Neural cell (in vitro differentiated cells): ENCODE data around the gene BMP3. TPM values are rescaled to one million over a fixed set of nuclear protein-coding genes. Genes with fewer than 3 reads are reported as not detected.

Experiments used
- H2AFZ ChIP-seq: fragments of 200-600, 300-800 bp; sonication (generic), shearing (Covaris generic); 2 replicates; pipeline ENCODE4 v1.6.0; 2014; ENCODE audit warnings: low read depth, mild to moderate bottlenecking, antibody characterized with exemption, low read length, moderate library complexity
- H3F3A ChIP-seq: fragments of 200-600 bp; shearing (Covaris generic); 2 replicates; pipeline ENCODE4 v1.6.1; 2016; ENCODE audit warnings: mild to moderate bottlenecking, moderate library complexity, mixed read lengths, antibody characterized with exemption, low read length; ENCODE audit not compliant: insufficient read depth, poor library complexity, severe bottlenecking
- H3K27ac ChIP-seq: fragments of 200-600, 300-800 bp; sonication (generic), shearing (Covaris generic); 2 replicates; pipeline ENCODE4 v1.5.1; 2014; ENCODE audit warnings: mild to moderate bottlenecking, low read length, moderate library complexity
- H3K27me3 ChIP-seq: fragments of 300-800, 200-600 bp; sonication (generic), shearing (Covaris generic); 2 replicates; pipeline ENCODE4 v1.6.0; 2014; ENCODE audit warnings: mild to moderate bottlenecking, low read depth, low read length, moderate library complexity; ENCODE audit not compliant: insufficient read depth
- H3K36me3 ChIP-seq: fragments of 300-800, 200-600 bp; sonication (generic), shearing (Covaris generic); 2 replicates; pipeline ENCODE4 v1.5.1; 2014; ENCODE audit warnings: mild to moderate bottlenecking, antibody characterized with exemption, low read length, moderate library complexity; ENCODE audit not compliant: insufficient read depth
- H3K4me2 ChIP-seq: fragments of 300-800, 200-600 bp; sonication (generic), shearing (Covaris generic); 2 replicates; pipeline ENCODE4 v1.6.0; 2014; ENCODE audit warnings: mild to moderate bottlenecking, low read length
- H3K4me3 ChIP-seq: fragments of 300-800, 200-600 bp; sonication (generic), shearing (Covaris generic); 2 replicates; pipeline ENCODE4 v1.5.1; 2014; ENCODE audit warnings: mild to moderate bottlenecking, low read length, moderate library complexity
- H3K79me2 ChIP-seq: fragments of 200-600 bp; shearing (Covaris generic); replicated peaks from 2 replicates; pipeline ENCODE4 v1.6.0; 2014; ENCODE audit warnings: mild to moderate bottlenecking, low read length, moderate library complexity; ENCODE audit not compliant: insufficient read depth
- H3K9ac ChIP-seq: fragments of 300-800, 200-600 bp; sonication (generic), shearing (Covaris generic); 2 replicates; pipeline ENCODE4 v1.6.1; 2016; ENCODE audit warnings: mild to moderate bottlenecking, low read length, mixed read lengths
- H3K9me2 ChIP-seq: fragments of 200-600 bp; shearing (Covaris generic); 2 replicates; pipeline ENCODE4 v1.6.1; 2016; ENCODE audit warnings: mild to moderate bottlenecking, low read length, mixed read lengths; ENCODE audit not compliant: insufficient read depth
- H3K9me3 ChIP-seq: fragments of 200-600, 300-800 bp; sonication (generic), shearing (Covaris generic); 2 replicates; pipeline ENCODE4 v1.6.1; 2016; ENCODE audit warnings: mild to moderate bottlenecking, mixed run types, low read length, moderate library complexity, mixed read lengths
- H4K20me1 ChIP-seq: fragments of 200-600 bp; shearing (Covaris generic); 2 replicates; pipeline ENCODE4 v1.6.1; 2016; ENCODE audit warnings: mild to moderate bottlenecking, mixed run types; ENCODE audit not compliant: insufficient read depth
- EP300 ChIP-seq: fragments of 450-650 bp; conservative IDR thresholded peaks from 2 replicates; pipeline ENCODE4 v1.6.1; 2014; ENCODE audit warnings: antibody characterized with exemption, mild to moderate bottlenecking, moderate library complexity; ENCODE audit not compliant: poor library complexity, severe bottlenecking
- EZH2 ChIP-seq: fragments of 200-600, 300-800 bp; shearing (Covaris generic), sonication (generic); IDR thresholded peaks from 2 replicates; pipeline ENCODE4 v1.6.1; 2014; ENCODE audit warnings: antibody characterized with exemption, low read length, borderline replicate concordance, mild to moderate bottlenecking; ENCODE audit not compliant: insufficient read depth, poor library complexity, severe bottlenecking
- MXI1 ChIP-seq: fragments of 450-650 bp; conservative IDR thresholded peaks from 2 replicates; pipeline ENCODE4 v1.6.1; 2014; ENCODE audit warnings: antibody characterized with exemption, mild to moderate bottlenecking; ENCODE audit not compliant: poor library complexity, severe bottlenecking
- POLR2AphosphoS5 ChIP-seq: IDR thresholded peaks from 2 replicates; pipeline ENCODE4 v1.6.1; 2012
- RAD21 ChIP-seq: fragments of 450-650 bp; conservative IDR thresholded peaks from 2 replicates; pipeline ENCODE4 v1.6.1; 2014; ENCODE audit warnings: antibody characterized with exemption, mild to moderate bottlenecking, moderate library complexity
- SMC3 ChIP-seq: fragments of 450-650 bp; conservative IDR thresholded peaks from 2 replicates; pipeline ENCODE4 v1.6.1; 2014; ENCODE audit warnings: antibody characterized with exemption, mild to moderate bottlenecking, moderate library complexity; ENCODE audit not compliant: poor library complexity
- TAF1 ChIP-seq: IDR thresholded peaks from 2 replicates; pipeline ENCODE4 v1.6.1; 2012; ENCODE audit warnings: low read depth
- polyA plus RNA-seq: library from polyadenylated mRNA; depleted of rRNA; stranded (reverse); fragments of >200 nt; gene quantifications from 2 replicates; pipeline ENCODE4 v1.2.3, GENCODE V29; 2014
- TF ChIP-seq, protein P1 (sequence below): IDR thresholded peaks from 2 replicates; pipeline ENCODE4 v1.6.1; 2012; ENCODE audit warnings: borderline replicate concordance
- TF ChIP-seq, protein P2 (sequence below): fragments of 450-650 bp; IDR thresholded peaks from 2 replicates; pipeline ENCODE4 v1.5.1; 2014; ENCODE audit warnings: antibody characterized with exemption, mild to moderate bottlenecking, moderate library complexity; ENCODE audit not compliant: poor library complexity, severe bottlenecking

BMP3 gene
- polyA plus RNA-seq, 1 donor from 2014 or later: 2.7 TPM

- Histone ChIP-seq H2AFZ (no peak overlapping the region), H3K9me3 (no peaks in the 10 kb centered on the region), H3K9me2 (no peaks in the 10 kb centered on the region), H3K27me3 (no peaks in the 10 kb centered on the region), H3K4me2 (no peak overlapping the region), H3K79me2 (no peaks in the 10 kb centered on the region), H3K9ac (no peak overlapping the region), H4K20me1 (no peaks in the 10 kb centered on the region), H3K27ac (no peak overlapping the region), H3K4me3 (no peak overlapping the region), H3K36me3 (no peaks in the 10 kb centered on the region), H3F3A (no peaks in the 10 kb centered on the region)
- no peak for TF ChIP-seq SMC3
- TF ChIP-seq POLR2AphosphoS5: no peak
- no peak for TF ChIP-seq TAF1
- no peak for TF ChIP-seq RAD21
- TF ChIP-seq, protein P1, sequence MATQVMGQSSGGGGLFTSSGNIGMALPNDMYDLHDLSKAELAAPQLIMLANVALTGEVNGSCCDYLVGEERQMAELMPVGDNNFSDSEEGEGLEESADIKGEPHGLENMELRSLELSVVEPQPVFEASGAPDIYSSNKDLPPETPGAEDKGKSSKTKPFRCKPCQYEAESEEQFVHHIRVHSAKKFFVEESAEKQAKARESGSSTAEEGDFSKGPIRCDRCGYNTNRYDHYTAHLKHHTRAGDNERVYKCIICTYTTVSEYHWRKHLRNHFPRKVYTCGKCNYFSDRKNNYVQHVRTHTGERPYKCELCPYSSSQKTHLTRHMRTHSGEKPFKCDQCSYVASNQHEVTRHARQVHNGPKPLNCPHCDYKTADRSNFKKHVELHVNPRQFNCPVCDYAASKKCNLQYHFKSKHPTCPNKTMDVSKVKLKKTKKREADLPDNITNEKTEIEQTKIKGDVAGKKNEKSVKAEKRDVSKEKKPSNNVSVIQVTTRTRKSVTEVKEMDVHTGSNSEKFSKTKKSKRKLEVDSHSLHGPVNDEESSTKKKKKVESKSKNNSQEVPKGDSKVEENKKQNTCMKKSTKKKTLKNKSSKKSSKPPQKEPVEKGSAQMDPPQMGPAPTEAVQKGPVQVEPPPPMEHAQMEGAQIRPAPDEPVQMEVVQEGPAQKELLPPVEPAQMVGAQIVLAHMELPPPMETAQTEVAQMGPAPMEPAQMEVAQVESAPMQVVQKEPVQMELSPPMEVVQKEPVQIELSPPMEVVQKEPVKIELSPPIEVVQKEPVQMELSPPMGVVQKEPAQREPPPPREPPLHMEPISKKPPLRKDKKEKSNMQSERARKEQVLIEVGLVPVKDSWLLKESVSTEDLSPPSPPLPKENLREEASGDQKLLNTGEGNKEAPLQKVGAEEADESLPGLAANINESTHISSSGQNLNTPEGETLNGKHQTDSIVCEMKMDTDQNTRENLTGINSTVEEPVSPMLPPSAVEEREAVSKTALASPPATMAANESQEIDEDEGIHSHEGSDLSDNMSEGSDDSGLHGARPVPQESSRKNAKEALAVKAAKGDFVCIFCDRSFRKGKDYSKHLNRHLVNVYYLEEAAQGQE: no peak
- no peak for TF ChIP-seq EP300
- TF ChIP-seq EZH2: no peak
- TF ChIP-seq MXI1: no peak
- TF ChIP-seq, protein P2, sequence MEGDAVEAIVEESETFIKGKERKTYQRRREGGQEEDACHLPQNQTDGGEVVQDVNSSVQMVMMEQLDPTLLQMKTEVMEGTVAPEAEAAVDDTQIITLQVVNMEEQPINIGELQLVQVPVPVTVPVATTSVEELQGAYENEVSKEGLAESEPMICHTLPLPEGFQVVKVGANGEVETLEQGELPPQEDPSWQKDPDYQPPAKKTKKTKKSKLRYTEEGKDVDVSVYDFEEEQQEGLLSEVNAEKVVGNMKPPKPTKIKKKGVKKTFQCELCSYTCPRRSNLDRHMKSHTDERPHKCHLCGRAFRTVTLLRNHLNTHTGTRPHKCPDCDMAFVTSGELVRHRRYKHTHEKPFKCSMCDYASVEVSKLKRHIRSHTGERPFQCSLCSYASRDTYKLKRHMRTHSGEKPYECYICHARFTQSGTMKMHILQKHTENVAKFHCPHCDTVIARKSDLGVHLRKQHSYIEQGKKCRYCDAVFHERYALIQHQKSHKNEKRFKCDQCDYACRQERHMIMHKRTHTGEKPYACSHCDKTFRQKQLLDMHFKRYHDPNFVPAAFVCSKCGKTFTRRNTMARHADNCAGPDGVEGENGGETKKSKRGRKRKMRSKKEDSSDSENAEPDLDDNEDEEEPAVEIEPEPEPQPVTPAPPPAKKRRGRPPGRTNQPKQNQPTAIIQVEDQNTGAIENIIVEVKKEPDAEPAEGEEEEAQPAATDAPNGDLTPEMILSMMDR: no peak
Measured at GRCh38 chr4:81065446-81065845, 34.9 kb downstream of the BMP3 start.

DNA sequence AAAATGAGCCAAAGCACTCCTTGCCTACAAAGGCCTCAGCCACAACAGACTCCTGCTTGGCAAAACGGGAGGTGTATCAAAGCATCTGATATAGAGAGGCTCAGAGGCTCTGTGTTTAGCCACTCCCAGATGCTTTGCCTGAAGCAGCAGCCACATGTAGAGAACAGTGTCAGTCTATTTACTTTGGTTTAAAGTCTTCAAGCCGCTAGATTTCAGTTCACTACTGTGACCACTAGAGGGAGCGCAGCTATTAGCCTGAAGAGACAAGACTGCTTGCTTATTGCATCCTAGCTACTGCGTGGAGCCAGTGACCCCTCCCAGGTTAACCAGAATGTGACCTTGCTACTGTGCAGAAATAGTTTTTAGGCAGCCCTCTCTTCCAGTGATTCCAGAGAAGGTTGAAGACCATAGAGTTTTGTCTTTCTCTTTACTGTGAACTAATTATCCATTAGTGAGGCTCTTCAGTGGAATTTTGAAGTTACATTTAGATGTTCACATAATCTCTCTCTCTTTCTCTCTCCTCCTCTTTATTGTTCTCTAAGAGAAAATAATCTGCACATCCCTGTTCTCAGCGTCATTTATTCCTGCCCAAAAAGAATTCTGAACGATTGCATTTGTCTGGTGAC is 39.3 kb downstream of the BMP3 start:
- H3K4me2 ChIP-seq: no peak overlapping the region

More for the DNA sequence above, 39.3 kb downstream of the BMP3 start:
- Histone ChIP-seq H3K9me3 (no peaks in the 10 kb centered on the region), H3K9me2 (no peaks in the 10 kb centered on the region), H4K20me1 (no peaks in the 10 kb centered on the region), H3F3A (no peaks in the 10 kb centered on the region), H2AFZ (no peak overlapping the region), H3K36me3 (no peaks in the 10 kb centered on the region), H3K79me2 (no peaks in the 10 kb centered on the region), H3K27me3 (no peaks in the 10 kb centered on the region), H3K4me3 (no peak overlapping the region), H3K27ac (no peak overlapping the region), H3K9ac (no peak overlapping the region)
- TF ChIP-seq, protein P2: peak; percentile 94
- TF ChIP-seq RAD21 (peak; percentile 92), SMC3 (peak; percentile 94), EP300 (no peak)
